HepG2 (cell line): ENCODE results near the gene LENG1. TPM values are rescaled to one million over a fixed set of nuclear protein-coding genes. Genes with fewer than 3 reads are reported as not detected.

Experiments used
- ADNP ChIP-seq: sonication (generic); formaldehyde crosslinking; IDR thresholded peaks from 2 replicates; pipeline ENCODE4 v1.4.0; 2020; ENCODE audit warnings: missing genetic modification reagents
- CREB1 ChIP-seq, 2 experiments: fragments of 450-650 bp in 1 of 2; IDR thresholded peaks; 2 replicates each; pipeline ENCODE4 v1.6.1; 2016 to 2017; ENCODE audit warnings: control low read depth in 1 of 2, mild to moderate bottlenecking in 1 of 2, missing compliant biosample characterization in 1 of 2, missing genetic modification characterization in 1 of 2
- HMG20B ChIP-seq: conservative IDR thresholded peaks from 2 replicates; pipeline ENCODE4 v1.6.1; 2016; ENCODE audit warnings: missing genetic modification reagents, missing compliant biosample characterization
- IRX3 ChIP-seq: sonication (generic); formaldehyde crosslinking; IDR thresholded peaks from 2 replicates; pipeline ENCODE4 v1.8.1; 2023; ENCODE audit warnings: mild to moderate bottlenecking, low read depth, missing genetic modification reagents, borderline replicate concordance
- PRDM10 ChIP-seq: sonication (generic); formaldehyde crosslinking; IDR thresholded peaks from 2 replicates; pipeline ENCODE4 v1.4.0; 2020; ENCODE audit warnings: low read depth, missing genetic modification reagents
- PRMT3 ChIP-seq: sonication (generic); formaldehyde crosslinking; IDR thresholded peaks from 2 replicates; pipeline ENCODE4 v1.8.1; 2022; ENCODE audit warnings: low read depth, mild to moderate bottlenecking, moderate library complexity, missing genetic modification reagents, borderline replicate concordance
- SETDB1 ChIP-seq: sonication (generic); formaldehyde crosslinking; IDR thresholded peaks from 2 replicates; pipeline ENCODE4 v1.5.1; 2020; ENCODE audit warnings: missing genetic modification reagents, mild to moderate bottlenecking, borderline replicate concordance
- SRSF9 ChIP-seq: fragments of 200-400 bp; formaldehyde crosslinking; IDR thresholded peaks from 2 replicates; pipeline ENCODE4 v1.6.1; 2018; ENCODE audit warnings: borderline replicate concordance, mild to moderate bottlenecking, low read depth, low read length; ENCODE audit not compliant: insufficient read depth, poor library complexity, severe bottlenecking
- TP53 ChIP-seq: sonication (generic); formaldehyde crosslinking; conservative IDR thresholded peaks from 2 replicates; pipeline ENCODE4 v1.4.0; 2020; ENCODE audit warnings: missing genetic modification reagents
- ZNF143 ChIP-seq: sonication (generic); formaldehyde crosslinking; IDR thresholded peaks from 2 replicates; pipeline ENCODE4 v1.4.0; 2020; ENCODE audit warnings: missing genetic modification reagents
- ZNF468 ChIP-seq: sonication (generic); formaldehyde crosslinking; IDR thresholded peaks from 2 replicates; pipeline ENCODE4 v1.8.0; 2022; ENCODE audit warnings: mild to moderate bottlenecking, moderate library complexity, missing genetic modification reagents
- ZNF879 ChIP-seq: sonication (generic); formaldehyde crosslinking; IDR thresholded peaks from 2 replicates; pipeline ENCODE4 v1.8.1; 2023; ENCODE audit warnings: missing genetic modification reagents
- polyA plus RNA-seq, 8 experiments: library from polyadenylated mRNA; depleted of rRNA in 3 of 8; stranded (reverse) in 7 of 8; unstranded in 1 of 8; fragments of >200 nt; fragmentation: Illumina TruSeq in 4 of 8; extraction: Trizol in 4 of 8; gene quantifications; 2 replicates each; pipeline versions ENCODE4 v1.2.1 to v1.2.3, GENCODE V29; 2011 to 2016; ENCODE audit warnings: low read depth in 4 of 8, missing spikeins in 1 of 8, mixed read lengths in 1 of 8; ENCODE audit not compliant: insufficient read depth in 1 of 8
- total RNA-seq, 5 experiments: library from RNA; depleted of rRNA; stranded (reverse); fragments of >200 nt; fragmentation: Illumina TruSeq; extraction: Trizol; gene quantifications; 2 replicates each; pipeline ENCODE4 v1.2.3, GENCODE V29; 2016; ENCODE audit warnings: low read depth in 1 of 5

Gene LENG1
- total and polyA plus RNA-seq, 2 of the 13 experiments (the other 11 are each of a cell fraction or from before 2014, with no cell fraction given): 1.8 to 3.8 TPM

GRCh38 chr19:54206030-54206830 is 46.7 kb upstream of the LENG1 start (continued):
- TF ChIP-seq CREB1 (IDR thresholded peaks at IDR 0.05) (no peak), CREB1 (CRISPR knock-in tag; IDR thresholded peaks at IDR 0.05) (no peak), TP53 (CRISPR knock-in tag) (no peak), PRMT3 (no peak), SRSF9 (no peak), HMG20B (CRISPR knock-in tag) (no peak), ZNF143 (no peak), ZNF879 (CRISPR knock-in tag) (no peak), SETDB1 (CRISPR knock-in tag) (no peak), PRDM10 (no peak), ZNF468 (CRISPR knock-in tag) (no peak), ADNP (no peak), IRX3 (CRISPR knock-in tag) (no peak)
